Endothelial cell of umbilical vein (primary cell): Measurements from ENCODE around the gene PRSS21.

Experiments
- EZH2 ChIP-seq: IDR thresholded peaks from 2 replicates; pipeline ENCODE4 v1.6.1; 2012; ENCODE audit warnings: borderline replicate concordance, low read depth, mild to moderate bottlenecking, moderate library complexity, low read length, inconsistent platforms; ENCODE audit not compliant: severe bottlenecking
- GATA2 ChIP-seq: IDR thresholded peaks from 2 replicates; pipeline ENCODE4 v1.7.0; 2011; ENCODE audit warnings: low read depth, mild to moderate bottlenecking, moderate library complexity, mixed read lengths, low read length; ENCODE audit not compliant: insufficient read length, insufficient read depth
- JUN ChIP-seq: IDR thresholded peaks from 2 replicates; pipeline ENCODE4 v1.6.1; 2011; ENCODE audit warnings: borderline replicate concordance, low read depth; ENCODE audit not compliant: insufficient read length, insufficient read depth
- POLR2A ChIP-seq: IDR thresholded peaks from 2 replicates; pipeline ENCODE4 v1.6.1; 2012; ENCODE audit warnings: low read depth, mild to moderate bottlenecking, control low read depth, low read length
- POLR2AphosphoS5 ChIP-seq: IDR thresholded peaks from 2 replicates; pipeline ENCODE4 v1.6.1; 2012; ENCODE audit warnings: low read depth, mild to moderate bottlenecking, control low read depth, low read length, moderate library complexity; ENCODE audit not compliant: insufficient read depth
- TF ChIP-seq, protein P1 (sequence below), 2 donors: IDR thresholded peaks; 1 replicate in 1 of 2; 2 replicates in 1 of 2; pipeline ENCODE4 v1.5.1; 2011; ENCODE audit warnings: low read length in 2 of 2, mild to moderate bottlenecking in 2 of 2, moderate library complexity in 2 of 2, control low read depth in 1 of 2, inconsistent platforms in 1 of 2, low read depth in 1 of 2; ENCODE audit not compliant: insufficient read depth in 1 of 2; ENCODE audit errors: extremely low read depth in 1 of 2

DNA sequence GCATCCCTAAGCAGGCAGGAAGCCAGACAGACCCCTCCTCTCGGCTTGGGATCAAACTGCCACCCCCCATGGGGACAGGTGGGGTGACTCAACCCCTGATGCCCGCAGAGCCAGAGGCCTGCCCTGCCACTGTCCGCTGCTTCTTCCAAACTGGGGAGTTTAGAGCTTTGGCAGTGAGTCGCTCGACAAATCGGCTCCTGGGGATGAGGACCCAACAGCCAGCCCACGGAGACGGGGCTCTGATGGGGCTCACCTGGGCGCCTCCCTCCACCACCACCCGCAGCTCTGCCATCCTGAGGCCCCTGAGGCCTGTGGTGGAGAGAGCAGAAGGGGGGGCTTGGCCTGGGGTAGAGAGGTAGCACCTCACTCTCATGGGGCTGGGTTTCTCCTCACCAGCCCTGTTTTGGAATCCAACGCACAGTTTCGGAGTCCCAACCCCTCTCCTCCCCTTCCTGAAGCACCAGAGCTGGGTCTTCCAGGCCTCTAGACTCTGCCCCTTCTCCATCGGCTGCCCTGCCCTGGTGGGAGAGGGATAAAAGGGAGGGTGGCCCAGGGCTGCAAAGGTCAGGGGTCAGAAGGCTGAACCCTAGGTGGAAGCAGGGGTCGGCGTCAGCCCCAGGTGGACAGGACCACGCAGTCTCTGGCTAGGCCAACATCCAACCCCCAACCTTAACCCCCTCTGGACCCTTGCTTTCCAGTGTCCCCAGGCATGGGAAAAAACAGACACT lies 35.1 kb downstream of the PRSS21 start:
- TF ChIP-seq EZH2 (no peak), POLR2AphosphoS5 (no peak), POLR2A (no peak), JUN (no peak), GATA2 (no peak)
- TF ChIP-seq, protein P1, sequence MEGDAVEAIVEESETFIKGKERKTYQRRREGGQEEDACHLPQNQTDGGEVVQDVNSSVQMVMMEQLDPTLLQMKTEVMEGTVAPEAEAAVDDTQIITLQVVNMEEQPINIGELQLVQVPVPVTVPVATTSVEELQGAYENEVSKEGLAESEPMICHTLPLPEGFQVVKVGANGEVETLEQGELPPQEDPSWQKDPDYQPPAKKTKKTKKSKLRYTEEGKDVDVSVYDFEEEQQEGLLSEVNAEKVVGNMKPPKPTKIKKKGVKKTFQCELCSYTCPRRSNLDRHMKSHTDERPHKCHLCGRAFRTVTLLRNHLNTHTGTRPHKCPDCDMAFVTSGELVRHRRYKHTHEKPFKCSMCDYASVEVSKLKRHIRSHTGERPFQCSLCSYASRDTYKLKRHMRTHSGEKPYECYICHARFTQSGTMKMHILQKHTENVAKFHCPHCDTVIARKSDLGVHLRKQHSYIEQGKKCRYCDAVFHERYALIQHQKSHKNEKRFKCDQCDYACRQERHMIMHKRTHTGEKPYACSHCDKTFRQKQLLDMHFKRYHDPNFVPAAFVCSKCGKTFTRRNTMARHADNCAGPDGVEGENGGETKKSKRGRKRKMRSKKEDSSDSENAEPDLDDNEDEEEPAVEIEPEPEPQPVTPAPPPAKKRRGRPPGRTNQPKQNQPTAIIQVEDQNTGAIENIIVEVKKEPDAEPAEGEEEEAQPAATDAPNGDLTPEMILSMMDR (IDR thresholded peaks at IDR 0.05; ENCODE audit: extremely low read depth in 1 of 2, insufficient read depth in 1 of 2, low read depth in 1 of 2, low read length in 2 of 2) = no peak
